Dermis blood vessel endothelial cell (primary cell): Measurements from ENCODE around the gene MRFAP1L1. TPM values are rescaled to one million over a fixed set of nuclear protein-coding genes. Genes with fewer than 3 reads are reported as not detected.
"Not testable (repeated sequence)": the region's sequence is repeated elsewhere in the genome, so short reads cannot be mapped to it uniquely, and the experiment has no call there.

Experiments used
- DNase-seq: peaks from one replicate; pipeline ENCODE4 v3.0.0; 2010
- total RNA-seq: library from RNA; depleted of rRNA; stranded (reverse); fragments of >200 nt; gene quantifications from 2 replicates; pipeline ENCODE4 v1.2.3, GENCODE V29; 2014

Gene MRFAP1L1
- total RNA-seq, 1 donor from 2014 or later: 68.9 TPM

DNA sequence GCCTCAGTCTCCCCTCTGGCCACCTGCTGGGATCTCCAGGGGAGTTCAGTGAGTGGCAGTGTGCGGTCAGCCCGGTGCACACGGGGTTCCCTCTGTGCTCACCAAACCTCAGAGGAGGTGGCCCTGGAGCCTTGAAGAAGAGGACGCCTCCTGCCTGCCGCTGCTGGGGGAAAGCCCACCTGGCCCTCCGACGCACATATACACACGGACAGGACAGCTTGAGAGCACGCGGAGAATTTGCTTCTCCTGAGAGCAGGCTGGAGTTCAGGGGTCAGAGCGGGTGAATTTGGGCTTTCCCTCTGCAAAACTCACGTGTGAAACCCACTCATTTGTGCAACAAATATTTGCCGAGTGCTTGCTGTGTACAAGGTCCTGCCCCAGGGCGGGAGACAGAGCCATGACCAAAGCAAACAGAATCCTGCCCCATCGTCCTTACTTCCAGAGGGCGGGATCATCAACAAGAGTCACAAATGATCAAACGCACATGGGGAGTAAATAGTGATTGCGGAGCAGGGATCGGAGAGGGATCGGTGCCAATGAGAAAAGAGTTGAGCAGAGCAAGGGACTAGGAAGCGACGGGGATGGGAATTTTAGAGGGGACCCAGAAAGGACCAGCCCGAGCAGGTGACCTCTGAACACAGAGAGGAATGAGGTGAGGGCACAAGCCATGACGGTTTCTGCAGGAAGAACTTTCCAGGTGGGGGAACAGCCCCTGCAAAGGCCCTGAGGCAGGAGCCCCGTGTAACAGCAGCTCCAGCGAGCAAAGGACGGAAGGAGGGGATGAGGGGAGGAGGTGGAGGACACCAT, 23.9 kb upstream of the MRFAP1L1 start:
- no peak for DNase-seq

- DNase-seq: peak; percentile 73
Measured at GRCh38 chr4:6732441-6733357, 23.0 kb upstream of the MRFAP1L1 start.

- DNase-seq: no peak
Measured at GRCh38 chr4:6731780-6732179, 22.1 kb upstream of the MRFAP1L1 start.

DNA sequence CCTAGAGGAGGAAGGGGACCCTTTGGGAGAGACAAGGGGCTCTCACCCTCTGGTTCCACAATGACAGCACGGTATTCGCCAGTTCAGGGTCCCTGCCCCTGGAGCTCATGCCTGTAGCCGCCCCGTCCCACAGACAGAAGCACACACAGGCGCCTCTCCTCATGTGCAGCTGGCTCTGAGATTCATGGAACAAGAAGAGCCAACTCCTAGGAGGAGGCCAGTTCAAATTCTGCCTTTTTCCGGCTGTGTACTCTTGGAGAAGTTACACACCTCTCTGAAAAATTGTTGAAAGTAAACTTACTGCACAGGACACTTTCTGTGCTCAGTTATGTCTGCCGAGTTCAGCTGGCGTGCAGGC, 21.6 kb upstream of the MRFAP1L1 start:
- no peak for DNase-seq

GRCh38 chr4:6730603-6731317, 21.1 kb upstream of the MRFAP1L1 start:
- no peak for DNase-seq

GRCh38 chr4:6728320-6729029, 18.8 kb upstream of the MRFAP1L1 start:
- DNase-seq: no peak

DNA sequence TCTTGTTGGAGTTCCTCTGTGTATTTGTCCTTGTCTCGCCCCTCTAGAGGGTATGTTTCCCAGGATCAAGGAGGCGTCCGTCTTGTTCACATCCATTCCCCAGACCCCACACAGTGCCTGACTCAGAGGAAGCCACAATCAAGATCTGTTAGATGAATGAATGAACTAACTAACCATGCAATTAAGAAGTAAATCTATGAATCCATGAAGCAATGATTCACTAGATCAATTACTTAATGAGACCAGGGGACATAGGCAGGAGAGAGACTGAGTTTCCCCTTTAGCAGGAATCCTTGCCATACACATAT, 18.2 kb upstream of the MRFAP1L1 start:
- no peak for DNase-seq

GRCh38 chr4:6727081-6727942, 17.6 kb upstream of the MRFAP1L1 start:
- no peak for DNase-seq

GRCh38 chr4:6725427-6725961, 15.8 kb upstream of the MRFAP1L1 start:
- not testable (repeated sequence) for DNase-seq

GRCh38 chr4:6724421-6725111, 14.9 kb upstream of the MRFAP1L1 start:
- DNase-seq: no peak

DNA sequence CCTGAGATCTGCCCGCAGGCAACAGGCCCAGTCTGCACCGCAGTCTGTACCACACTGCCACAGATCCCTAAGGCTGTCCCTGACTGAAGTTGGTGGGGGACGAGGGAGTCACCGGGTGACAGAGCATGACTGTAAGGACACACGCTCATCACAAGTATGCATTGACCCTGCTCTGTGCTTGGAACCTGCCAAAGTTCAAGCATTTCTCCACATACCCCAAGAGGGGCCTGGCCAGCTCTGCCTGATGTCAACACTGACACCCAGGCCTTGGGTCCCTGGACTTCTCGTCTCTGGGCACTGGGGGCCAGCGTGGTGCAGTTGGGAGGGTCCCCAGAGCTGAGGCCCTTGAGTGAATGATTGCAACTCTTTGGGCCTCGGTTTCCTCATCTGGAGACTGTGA, 14.2 kb upstream of the MRFAP1L1 start:
- no peak for DNase-seq

GRCh38 chr4:6722891-6723290, 13.2 kb upstream of the MRFAP1L1 start:
- DNase-seq: no peak

GRCh38 chr4:6721121-6721520, 11.5 kb upstream of the MRFAP1L1 start:
- DNase-seq: no peak

DNA sequence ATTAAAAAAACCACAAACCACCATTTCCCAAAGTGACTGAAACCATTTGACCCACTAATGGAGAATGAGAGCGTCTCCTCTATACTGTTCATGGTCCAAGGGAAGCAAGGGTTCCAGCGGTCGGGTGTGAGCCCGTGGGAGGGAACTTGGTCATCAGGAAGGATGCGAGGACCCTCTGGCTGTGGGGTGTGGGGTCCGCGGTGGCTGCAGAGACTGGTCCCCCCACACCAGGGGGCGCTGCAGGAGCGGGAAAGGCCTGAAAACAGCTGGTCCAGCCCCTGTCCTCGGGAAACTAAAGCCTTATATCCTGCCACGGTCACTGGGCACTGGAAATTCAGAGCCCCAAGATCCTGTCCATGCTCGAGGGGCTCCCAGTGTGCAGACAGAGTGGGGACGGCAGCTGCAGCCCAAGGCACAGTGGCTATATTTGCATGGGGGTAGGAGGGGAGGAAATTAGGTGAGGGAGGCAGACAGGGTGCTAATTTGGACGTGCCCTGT, 10.6 kb upstream of the MRFAP1L1 start:
- peak; percentile 82 for DNase-seq

DNA sequence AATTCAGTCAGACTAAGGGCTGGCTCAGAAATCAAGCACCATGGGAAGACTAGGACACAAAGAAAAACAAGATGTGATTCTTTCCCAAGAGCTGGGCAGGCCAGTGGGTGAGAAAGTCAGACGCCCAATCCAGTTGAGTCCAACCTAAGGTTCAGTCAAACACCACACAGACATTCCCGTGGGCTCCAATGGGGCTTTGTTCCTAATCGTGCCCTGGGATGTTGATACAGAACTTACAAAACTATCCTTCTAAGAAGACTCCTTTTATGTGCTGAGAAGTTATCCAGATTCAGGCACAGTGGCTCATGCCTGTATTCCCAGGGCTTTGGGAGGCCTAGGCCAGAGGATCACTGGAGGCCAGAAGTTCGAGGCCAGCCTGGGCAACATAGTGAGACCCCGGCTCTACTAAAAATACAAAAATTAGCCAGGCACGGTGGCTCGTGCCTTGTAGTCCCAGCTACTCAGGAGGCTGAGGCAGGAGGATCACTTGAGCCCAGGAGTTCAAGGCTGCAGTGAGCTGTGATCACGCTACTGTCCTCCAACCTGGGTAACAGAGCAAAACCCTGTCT, 10.0 kb upstream of the MRFAP1L1 start:
- no peak for DNase-seq

DNA sequence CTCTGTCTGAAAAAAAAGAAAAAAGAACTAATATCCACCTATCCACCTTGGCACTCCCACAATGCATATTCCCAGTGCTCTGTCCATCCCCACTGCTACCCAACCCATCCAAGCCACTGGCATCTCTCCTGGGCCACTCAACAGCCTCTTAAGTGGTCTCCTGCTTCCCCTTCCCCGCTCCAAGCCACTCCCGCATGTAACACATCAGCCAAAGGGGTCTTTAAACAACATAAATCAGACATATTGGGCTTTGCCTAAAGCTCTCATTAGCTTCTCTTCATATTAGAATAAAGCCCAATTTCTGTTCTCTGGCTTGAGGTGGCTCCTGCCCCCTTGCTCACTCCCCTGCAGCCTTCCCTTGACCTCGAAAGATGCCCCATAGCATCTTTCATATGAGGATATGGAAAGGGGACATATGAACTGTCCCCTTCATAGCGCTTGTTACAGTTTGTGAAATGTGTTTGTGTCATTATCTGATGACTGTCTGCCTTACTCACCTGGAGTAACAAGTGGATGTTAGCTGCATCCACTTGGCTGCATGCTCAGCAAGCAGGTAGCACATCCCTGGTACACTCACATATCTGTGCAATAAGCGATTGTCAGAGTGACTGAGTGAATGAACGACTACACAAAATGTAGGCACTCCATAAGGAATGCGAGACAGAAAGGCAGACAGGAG, 9.4 kb upstream of the MRFAP1L1 start:
- DNase-seq: no peak

DNA sequence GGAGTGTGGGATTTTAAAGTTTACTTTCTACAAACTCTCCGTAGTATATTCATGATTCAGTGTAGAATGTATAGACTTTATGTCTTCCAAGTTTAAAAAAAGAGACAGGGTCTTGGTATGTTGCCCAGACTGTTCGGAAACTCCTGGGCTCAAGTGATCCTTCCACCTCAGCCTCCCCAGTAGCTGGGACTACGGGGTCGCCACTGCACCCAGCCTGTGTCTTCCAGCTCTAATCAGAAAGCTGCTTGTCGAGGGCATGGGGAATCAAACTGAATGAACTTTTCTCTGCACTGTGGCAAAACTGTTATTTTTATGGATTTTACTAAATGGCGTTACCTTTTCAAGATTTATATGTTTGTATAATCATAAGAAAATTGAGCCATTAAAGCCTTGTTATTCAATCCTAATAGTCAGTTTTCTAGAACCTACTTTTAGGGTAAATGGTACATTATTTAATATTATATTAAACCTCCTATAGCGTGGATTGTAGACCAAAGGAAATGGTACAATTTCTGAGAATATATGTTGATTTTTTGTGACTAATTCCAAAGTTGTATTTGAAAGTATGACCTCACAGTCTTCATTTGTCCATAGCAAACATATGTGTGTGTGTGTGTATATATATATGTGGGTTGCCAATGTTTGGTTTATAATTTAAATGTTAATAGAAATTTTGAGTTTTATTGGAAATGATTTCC, 7.4 kb upstream of the MRFAP1L1 start:
- DNase-seq: peak; percentile 21

DNA sequence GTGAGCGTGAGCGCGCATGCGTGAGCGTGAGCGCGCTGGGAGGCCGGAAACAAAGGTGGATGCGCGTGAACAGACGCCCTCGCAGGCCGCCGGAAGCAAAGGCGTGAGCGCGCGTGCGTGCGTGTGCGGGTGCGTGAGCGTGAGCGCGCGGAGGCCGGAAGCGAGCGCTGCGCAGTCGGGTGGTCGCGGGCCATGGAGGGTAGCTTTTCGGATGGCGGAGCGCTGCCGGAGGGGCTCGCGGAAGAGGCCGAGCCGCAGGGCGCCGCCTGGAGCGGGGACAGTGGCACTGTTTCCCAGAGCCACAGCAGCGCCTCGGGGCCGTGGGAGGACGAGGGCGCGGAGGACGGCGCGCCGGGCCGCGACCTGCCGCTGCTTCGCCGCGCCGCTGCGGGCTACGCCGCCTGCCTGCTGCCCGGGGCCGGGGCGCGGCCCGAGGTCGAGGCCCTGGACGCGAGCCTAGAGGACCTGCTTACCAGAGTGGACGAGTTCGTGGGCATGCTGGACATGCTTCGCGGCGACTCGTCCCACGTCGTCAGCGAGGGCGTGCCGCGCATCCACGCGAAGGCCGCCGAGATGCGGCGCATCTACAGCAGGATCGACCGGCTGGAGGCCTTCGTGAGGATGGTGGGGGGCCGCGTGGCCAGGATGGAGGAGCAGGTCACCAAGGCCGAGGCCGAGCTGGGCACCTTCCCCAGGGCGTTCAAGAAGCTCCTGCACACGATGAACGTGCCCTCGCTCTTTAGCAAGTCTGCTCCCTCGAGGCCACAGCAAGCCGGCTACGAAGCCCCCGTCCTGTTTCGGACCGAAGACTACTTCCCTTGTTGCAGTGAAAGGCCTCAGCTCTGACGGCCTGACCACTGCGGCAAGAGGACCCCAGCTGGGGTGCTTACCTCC, 6.6 kb upstream of the MRFAP1L1 start, which contains the start of gene BLOC1S4:
Gene BLOC1S4 (plus strand): TSS at position 157 of the 894 bp plus-strand sequence. CDS start 36 bp downstream, at position 193.
- peak; percentile 94 for DNase-seq
